Vagina (tissue), 2 donors: Measurements from ENCODE around the gene TOLLIP. TPM values are rescaled to one million over a fixed set of nuclear protein-coding genes. Genes with fewer than 3 reads are reported as not detected.

Source experiments
- DNase-seq, 2 donors: peaks; one replicate each; pipeline ENCODE4 v3.0.0-alpha.2; 2017; ENCODE audit errors: extremely low spot score in 2 of 2
- H3K27ac ChIP-seq: fragments of 200-600 bp; sonication (generic); one replicate; pipeline ENCODE4 v1.5.1; 2019
- H3K27me3 ChIP-seq: fragments of 200-600 bp; sonication (generic); one replicate; pipeline ENCODE4 v1.5.1; 2019
- H3K36me3 ChIP-seq, 2 donors: fragments of 200-600 bp; sonication (generic); one replicate each; pipeline ENCODE4 v1.5.1; 2017 to 2019
- H3K4me1 ChIP-seq: fragments of 200-600 bp; sonication (generic); one replicate; pipeline ENCODE4 v1.5.1; 2019
- H3K4me3 ChIP-seq, 2 donors: fragments of 200-600 bp; sonication (generic); 1 replicate in 1 of 2; 2 replicates in 1 of 2; pipeline ENCODE4 v1.5.1; 2016 to 2019
- H3K9me3 ChIP-seq: fragments of 200-600 bp; sonication (generic); one replicate; pipeline ENCODE4 v1.5.1; 2019
- POLR2A ChIP-seq, 2 donors: fragments of 450-650 bp; IDR thresholded peaks; one replicate each; pipeline ENCODE4 v1.6.1; 2017; ENCODE audit warnings: antibody characterized with exemption in 2 of 2, mild to moderate bottlenecking in 2 of 2, moderate library complexity in 2 of 2
- POLR2AphosphoS5 ChIP-seq, 2 donors: sonication (generic); formaldehyde crosslinking; IDR thresholded peaks; one replicate each; pipeline ENCODE4 v1.9.0; 2017; ENCODE audit warnings: antibody characterized with exemption in 2 of 2, mild to moderate bottlenecking in 2 of 2, low read depth in 1 of 2; ENCODE audit not compliant: insufficient read depth in 1 of 2
- intact Hi-C: fragments of 100-400 bp; cut with DNase I; formaldehyde crosslinking; loops from one replicate; pipeline ENCODE4 v1.15.1; 2023
- total RNA-seq: library from RNA; depleted of rRNA; stranded (reverse); fragments of >200 nt; gene quantifications from one replicate; pipeline ENCODE4 v1.2.3, GENCODE V29; 2016
- TF ChIP-seq, protein P1 (sequence below), 3 experiments: fragments of 450-650 bp in 2 of 3; fragments of 200-600 bp in 1 of 3; sonication (generic) in 1 of 3; IDR thresholded peaks; one replicate each; pipeline ENCODE4 v1.5.1; 2017 to 2019; ENCODE audit warnings: antibody characterized with exemption in 3 of 3, mild to moderate bottlenecking in 2 of 3, moderate library complexity in 2 of 3

The TOLLIP gene
- total RNA-seq, 1 donor from 2014 or later = 52.5 TPM

DNA sequence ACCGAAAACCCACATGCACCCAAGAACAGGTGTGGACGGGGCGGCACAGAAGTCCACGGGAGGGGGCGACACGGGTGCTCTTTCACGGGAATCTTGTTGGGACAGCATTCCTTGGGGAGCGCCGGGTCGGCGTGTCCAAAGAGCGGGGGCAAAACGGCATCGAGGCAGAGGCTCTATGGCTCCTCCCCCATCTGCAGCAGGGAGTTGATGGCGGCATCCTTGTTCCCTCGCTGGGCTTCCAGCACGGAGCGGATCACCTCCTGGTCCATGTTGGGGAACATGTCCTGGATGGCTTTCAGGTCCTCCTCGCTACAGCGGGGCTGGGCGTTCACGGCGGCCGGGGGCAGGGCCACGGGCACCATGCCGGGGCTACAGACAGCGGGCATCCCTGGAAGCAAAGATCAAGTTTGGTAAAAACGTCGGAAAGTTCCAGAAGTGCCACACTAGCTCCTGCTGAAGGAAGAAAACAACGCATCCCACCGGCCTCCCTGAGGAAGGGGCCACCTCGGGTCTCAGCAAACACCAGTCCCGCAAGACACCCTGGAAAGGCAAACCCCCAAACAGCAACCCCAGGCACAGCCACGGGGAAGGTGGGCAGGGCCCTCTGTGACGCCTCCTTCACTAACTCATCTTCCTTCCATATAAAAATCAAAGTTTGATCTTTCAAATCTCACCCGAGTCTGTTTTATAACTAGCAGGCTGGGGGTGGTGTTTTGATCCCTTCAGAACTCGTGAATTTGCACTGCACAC lies 32.4 kb downstream of the TOLLIP start:
- TF ChIP-seq POLR2AphosphoS5 (IDR thresholded peaks at IDR 0.05; ENCODE audit: insufficient read depth in 1 of 2, low read depth in 1 of 2) (no peak), POLR2A (IDR thresholded peaks at IDR 0.05) (no peak)
- TF ChIP-seq, protein P1, sequence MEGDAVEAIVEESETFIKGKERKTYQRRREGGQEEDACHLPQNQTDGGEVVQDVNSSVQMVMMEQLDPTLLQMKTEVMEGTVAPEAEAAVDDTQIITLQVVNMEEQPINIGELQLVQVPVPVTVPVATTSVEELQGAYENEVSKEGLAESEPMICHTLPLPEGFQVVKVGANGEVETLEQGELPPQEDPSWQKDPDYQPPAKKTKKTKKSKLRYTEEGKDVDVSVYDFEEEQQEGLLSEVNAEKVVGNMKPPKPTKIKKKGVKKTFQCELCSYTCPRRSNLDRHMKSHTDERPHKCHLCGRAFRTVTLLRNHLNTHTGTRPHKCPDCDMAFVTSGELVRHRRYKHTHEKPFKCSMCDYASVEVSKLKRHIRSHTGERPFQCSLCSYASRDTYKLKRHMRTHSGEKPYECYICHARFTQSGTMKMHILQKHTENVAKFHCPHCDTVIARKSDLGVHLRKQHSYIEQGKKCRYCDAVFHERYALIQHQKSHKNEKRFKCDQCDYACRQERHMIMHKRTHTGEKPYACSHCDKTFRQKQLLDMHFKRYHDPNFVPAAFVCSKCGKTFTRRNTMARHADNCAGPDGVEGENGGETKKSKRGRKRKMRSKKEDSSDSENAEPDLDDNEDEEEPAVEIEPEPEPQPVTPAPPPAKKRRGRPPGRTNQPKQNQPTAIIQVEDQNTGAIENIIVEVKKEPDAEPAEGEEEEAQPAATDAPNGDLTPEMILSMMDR (IDR thresholded peaks at IDR 0.05) = no peak
- intact Hi-C loops = no loop called here
- DNase-seq = no peak
- H3K27ac ChIP-seq = no peak overlapping the region
- no peaks in the 10 kb centered on the region for H3K9me3 ChIP-seq
- H3K36me3 ChIP-seq = peaks cover 0 to 61% of the 10 kb centered on the region in 2 donors
- no peak overlapping the region for H3K4me3 ChIP-seq
- H3K4me1 ChIP-seq = no peaks in the 10 kb centered on the region
- H3K27me3 ChIP-seq = no peaks in the 10 kb centered on the region

DNA sequence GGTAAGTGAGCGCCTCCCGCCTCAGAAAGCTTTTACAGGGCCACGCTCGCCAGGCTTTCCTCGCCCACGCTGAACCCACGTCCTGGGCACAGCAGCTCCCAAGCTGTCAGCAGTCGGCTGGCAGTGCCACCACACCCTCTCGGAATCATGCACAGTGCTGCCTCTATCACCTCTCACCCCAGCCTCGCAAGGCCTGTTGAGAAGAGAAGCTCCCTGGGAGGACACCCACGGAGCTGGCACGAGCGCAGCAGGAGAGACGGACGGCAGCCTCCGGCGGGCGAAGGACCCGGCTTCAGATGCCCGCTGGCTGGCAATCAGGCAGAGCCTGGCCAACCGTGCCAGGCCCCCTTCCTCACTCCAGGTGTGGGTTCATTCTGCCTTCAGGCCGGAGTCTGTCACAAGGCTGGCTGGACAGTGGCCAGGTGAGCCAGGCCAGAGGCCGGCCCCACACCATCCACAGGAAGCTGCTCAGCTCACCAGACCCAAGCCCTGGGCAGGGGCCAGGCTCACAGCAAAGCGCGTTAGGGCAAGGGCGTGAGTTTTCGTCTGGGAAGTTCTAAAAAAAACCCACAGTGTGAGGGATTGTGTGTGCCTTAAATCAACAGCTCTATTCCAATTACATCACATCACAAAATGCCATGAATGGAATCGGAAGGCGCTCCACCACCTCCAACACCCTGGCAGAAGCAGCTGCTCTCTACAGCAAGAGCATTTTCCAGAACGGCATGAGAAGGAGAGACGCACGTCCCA lies 33.2 kb downstream of the TOLLIP start:
- no peaks in the 10 kb centered on the region for H3K27me3 ChIP-seq
- H3K36me3 ChIP-seq = peaks cover 0 to 56% of the 10 kb centered on the region in 2 donors
- intact Hi-C loops = no loop called here
- H3K4me3 ChIP-seq = no peak overlapping the region
- TF ChIP-seq, protein P1 (IDR thresholded peaks at IDR 0.05) = no peak
- TF ChIP-seq POLR2A (IDR thresholded peaks at IDR 0.05) = no peak
- no peak for TF ChIP-seq POLR2AphosphoS5 (IDR thresholded peaks at IDR 0.05; ENCODE audit: insufficient read depth in 1 of 2, low read depth in 1 of 2)
- no peaks in the 10 kb centered on the region for H3K9me3 ChIP-seq
- H3K27ac ChIP-seq = no peak overlapping the region
- DNase-seq = no peak
- H3K4me1 ChIP-seq = no peaks in the 10 kb centered on the region

DNA sequence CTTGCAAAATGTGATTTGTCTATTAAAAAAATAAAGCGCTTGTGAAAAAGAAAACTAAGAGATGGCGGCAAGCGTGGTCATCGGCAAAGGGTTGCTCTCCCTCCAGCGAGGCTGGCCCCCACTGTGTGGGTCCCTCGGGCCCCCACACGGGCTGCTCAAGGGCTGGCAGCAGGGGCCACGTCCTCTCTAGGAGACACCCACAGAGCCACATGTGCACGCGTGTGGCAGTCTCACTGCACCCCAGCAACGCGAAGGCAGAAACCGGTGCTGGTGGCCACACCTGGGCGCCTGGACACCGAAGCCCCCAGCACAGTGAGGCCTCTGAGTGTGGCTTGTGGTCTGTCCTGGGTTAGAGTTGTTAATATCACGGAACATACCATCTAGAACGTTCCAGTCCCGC lies 34.4 kb downstream of the TOLLIP start:
- DNase-seq = no peak
- TF ChIP-seq POLR2AphosphoS5 (IDR thresholded peaks at IDR 0.05; ENCODE audit: insufficient read depth in 1 of 2, low read depth in 1 of 2) (no peak), POLR2A (IDR thresholded peaks at IDR 0.05) (no peak)
- TF ChIP-seq, protein P1 (IDR thresholded peaks at IDR 0.05) = no peak
- no peak overlapping the region for H3K27ac ChIP-seq
- H3K9me3 ChIP-seq = no peaks in the 10 kb centered on the region
- no peaks in the 10 kb centered on the region for H3K27me3 ChIP-seq
- H3K36me3 ChIP-seq = peaks cover 0 to 46% of the 10 kb centered on the region in 2 donors
- no peak overlapping the region for H3K4me3 ChIP-seq
- intact Hi-C loops = no loop called here
- H3K4me1 ChIP-seq = no peaks in the 10 kb centered on the region

DNA sequence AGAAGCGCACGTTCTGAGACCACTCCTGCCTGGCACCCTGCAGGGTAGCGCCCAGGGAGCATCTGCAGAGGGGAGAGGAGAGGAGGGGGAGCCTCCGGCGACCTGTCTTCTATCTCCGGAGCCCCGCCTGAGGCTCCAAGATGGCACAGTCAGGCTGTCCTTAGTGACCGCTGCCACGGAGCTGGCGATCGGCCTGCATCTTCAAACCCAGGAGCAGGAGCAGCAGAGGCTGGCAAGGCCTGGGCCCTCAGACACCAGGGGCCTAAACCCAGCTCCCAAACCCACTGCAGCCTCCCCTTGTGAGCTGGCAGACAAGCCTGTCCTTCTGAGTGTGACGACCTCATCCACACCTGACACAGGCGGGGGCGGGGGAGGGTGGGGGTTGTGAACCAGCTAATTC lies 34.9 kb downstream of the TOLLIP start:
- intact Hi-C loops = no loop called here
- TF ChIP-seq POLR2A (IDR thresholded peaks at IDR 0.05) (no peak), POLR2AphosphoS5 (IDR thresholded peaks at IDR 0.05; ENCODE audit: insufficient read depth in 1 of 2, low read depth in 1 of 2) (no peak)
- TF ChIP-seq, protein P1 (IDR thresholded peaks at IDR 0.05) = no peak
- H3K36me3 ChIP-seq = peaks cover 0 to 40% of the 10 kb centered on the region in 2 donors

DNA sequence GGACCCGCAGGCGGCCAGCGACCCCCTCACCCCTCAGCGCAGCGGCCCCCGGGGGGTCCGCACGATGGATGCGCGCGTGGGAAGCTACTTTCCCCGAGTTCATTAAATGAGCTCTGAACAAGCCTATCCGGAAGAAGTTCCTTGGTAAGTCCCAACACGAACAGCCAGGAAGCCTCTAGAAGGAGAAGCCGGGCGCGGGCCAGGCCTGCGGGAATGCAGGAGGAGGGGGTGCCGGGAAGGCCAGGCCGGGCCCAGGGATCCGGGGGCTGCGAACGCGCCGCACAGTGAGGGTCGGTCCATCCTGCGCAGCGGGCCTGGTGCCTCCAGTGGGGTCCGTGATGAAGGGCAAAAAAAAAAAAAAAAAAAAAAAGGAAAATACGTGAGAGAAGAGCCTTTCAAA lies 36.9 kb downstream of the TOLLIP start:
- H3K4me1 ChIP-seq = no peaks in the 10 kb centered on the region
- no peaks in the 10 kb centered on the region for H3K9me3 ChIP-seq
- no peaks in the 10 kb centered on the region for H3K27me3 ChIP-seq
- H3K27ac ChIP-seq = no peak overlapping the region
- peaks cover 0 to 31% of the 10 kb centered on the region in 2 donors for H3K36me3 ChIP-seq
- no peak overlapping the region for H3K4me3 ChIP-seq
- DNase-seq = no peak
- intact Hi-C loops = no loop called here
- TF ChIP-seq POLR2AphosphoS5 (IDR thresholded peaks at IDR 0.05; ENCODE audit: insufficient read depth in 1 of 2, low read depth in 1 of 2) (no peak), POLR2A (IDR thresholded peaks at IDR 0.05) (no peak)
- TF ChIP-seq, protein P1 (IDR thresholded peaks at IDR 0.05) = no peak

More for the DNA sequence above, 34.9 kb downstream of the TOLLIP start:
- no peak overlapping the region for H3K27ac ChIP-seq
- H3K27me3 ChIP-seq = no peaks in the 10 kb centered on the region
- no peaks in the 10 kb centered on the region for H3K4me1 ChIP-seq
- no peak overlapping the region for H3K4me3 ChIP-seq
- no peaks in the 10 kb centered on the region for H3K9me3 ChIP-seq
- no peak for DNase-seq
